Activated T-cell treated with anti-CD3 and anti-CD28 coated beads, Interleukin-2, amount 50 U/mL, for 24 hours (primary cell): Measurements from ENCODE around the gene TTYH3.
A peak's percentile ranks its signal among the peaks of the same experiment; 100 is the strongest.

Experiments
- DNase-seq: peaks from one replicate; pipeline ENCODE4 v3.0.0-alpha.2; 2020
- H3K27ac Mint-ChIP-seq: 2 replicates; pipeline ENCODE4 v1.8.0; 2020; ENCODE audit warnings: mild to moderate bottlenecking, mixed read lengths
- H3K27me3 Mint-ChIP-seq: 2 replicates; pipeline ENCODE4 v1.8.0; 2020; ENCODE audit warnings: mixed read lengths
- H3K36me3 Mint-ChIP-seq: 2 replicates; pipeline ENCODE4 v1.8.0; 2020; ENCODE audit warnings: low read depth, mixed read lengths
- H3K4me1 Mint-ChIP-seq: 2 replicates; pipeline ENCODE4 v1.8.0; 2020; ENCODE audit warnings: low read depth, mixed read lengths
- H3K4me3 Mint-ChIP-seq: 2 replicates; pipeline ENCODE4 v1.8.0; 2020; ENCODE audit warnings: mild to moderate bottlenecking, moderate library complexity, mixed read lengths
- H3K9me3 Mint-ChIP-seq: 2 replicates; pipeline ENCODE4 v1.8.0; 2020; ENCODE audit warnings: mixed read lengths

The TTYH3 gene

GRCh38 chr7:2632733-2633537, 1.1 kb downstream of the TTYH3 start:
- Mint-ChIP-seq H3K4me1 (peaks cover 24% of the 10 kb centered on the region), H3K36me3 (peaks cover 3% of the 10 kb centered on the region), H3K27ac (peak overlapping the region; percentile 84), H3K27me3 (no peaks in the 10 kb centered on the region), H3K4me3 (peak overlapping the region; percentile 90), H3K9me3 (no peaks in the 10 kb centered on the region)
- DNase-seq: peak; percentile 72

- H3K27me3 Mint-ChIP-seq: no peaks in the 10 kb centered on the region
- H3K36me3 Mint-ChIP-seq: peaks cover 3% of the 10 kb centered on the region
- peak; percentile 67 for DNase-seq
- H3K4me3 Mint-ChIP-seq: peak overlapping the region; percentile 90
- H3K4me1 Mint-ChIP-seq: peaks cover 24% of the 10 kb centered on the region
- peak overlapping the region; percentile 79 for H3K27ac Mint-ChIP-seq
- H3K9me3 Mint-ChIP-seq: no peaks in the 10 kb centered on the region
Measured at GRCh38 chr7:2633538-2634266, 1.9 kb downstream of the TTYH3 start.

DNA sequence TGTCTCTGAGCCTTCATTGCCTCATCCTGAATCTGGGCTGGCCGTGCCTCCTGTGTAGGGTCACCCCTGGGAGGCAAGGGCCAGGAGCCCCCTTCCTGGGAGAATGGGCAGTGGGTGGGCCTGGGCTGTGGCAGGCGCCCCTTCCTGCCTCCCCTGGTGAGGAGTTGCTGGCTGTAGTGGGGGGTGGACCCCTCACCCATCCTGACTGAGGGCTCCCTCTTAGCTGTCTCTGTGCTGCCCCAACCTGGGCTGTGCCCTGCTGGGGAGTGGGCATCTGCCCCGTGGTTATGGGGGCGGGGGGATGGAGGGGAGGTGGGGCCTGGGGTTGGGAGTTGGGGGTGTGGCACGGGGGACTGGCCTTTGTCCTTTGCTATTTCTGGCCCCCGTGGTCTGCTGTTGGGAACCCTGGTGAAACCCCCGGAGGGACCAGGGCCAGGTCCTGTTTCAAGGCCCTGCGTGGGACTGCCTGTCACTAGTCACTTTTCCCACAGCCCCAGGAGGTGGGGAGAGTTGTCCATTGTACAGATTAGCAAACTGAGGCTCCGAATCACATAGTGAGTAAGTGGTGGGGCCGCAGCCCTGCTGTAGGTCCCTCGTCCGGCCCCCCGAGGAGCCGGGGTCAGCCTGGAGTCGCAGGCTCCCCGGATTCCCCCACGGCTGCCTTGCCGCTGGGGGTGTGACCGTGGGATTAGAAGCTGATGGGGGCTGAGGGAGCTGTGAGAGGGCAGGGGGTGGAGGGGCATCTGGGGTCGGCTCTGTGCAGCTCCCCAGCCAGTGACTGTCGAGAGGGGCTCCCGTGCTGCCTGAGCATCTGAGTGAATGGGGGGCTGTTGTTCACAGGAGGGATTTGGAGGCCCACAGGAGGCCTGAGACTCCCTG, 2.7 kb downstream of the TTYH3 start:
- no peaks in the 10 kb centered on the region for H3K27me3 Mint-ChIP-seq
- H3K27ac Mint-ChIP-seq: peak overlapping the region; percentile 79
- H3K4me3 Mint-ChIP-seq: peak overlapping the region; percentile 90
- no peak for DNase-seq
- H3K36me3 Mint-ChIP-seq: peaks cover 3% of the 10 kb centered on the region
- H3K9me3 Mint-ChIP-seq: no peaks in the 10 kb centered on the region
- peaks cover 24% of the 10 kb centered on the region for H3K4me1 Mint-ChIP-seq

GRCh38 chr7:2635148-2635668, 3.4 kb downstream of the TTYH3 start:
- Mint-ChIP-seq H3K4me3 (no peak overlapping the region), H3K27ac (no peak overlapping the region), H3K4me1 (peaks cover 24% of the 10 kb centered on the region), H3K9me3 (no peaks in the 10 kb centered on the region), H3K36me3 (peaks cover 3% of the 10 kb centered on the region), H3K27me3 (no peaks in the 10 kb centered on the region)
- DNase-seq: no peak

DNA sequence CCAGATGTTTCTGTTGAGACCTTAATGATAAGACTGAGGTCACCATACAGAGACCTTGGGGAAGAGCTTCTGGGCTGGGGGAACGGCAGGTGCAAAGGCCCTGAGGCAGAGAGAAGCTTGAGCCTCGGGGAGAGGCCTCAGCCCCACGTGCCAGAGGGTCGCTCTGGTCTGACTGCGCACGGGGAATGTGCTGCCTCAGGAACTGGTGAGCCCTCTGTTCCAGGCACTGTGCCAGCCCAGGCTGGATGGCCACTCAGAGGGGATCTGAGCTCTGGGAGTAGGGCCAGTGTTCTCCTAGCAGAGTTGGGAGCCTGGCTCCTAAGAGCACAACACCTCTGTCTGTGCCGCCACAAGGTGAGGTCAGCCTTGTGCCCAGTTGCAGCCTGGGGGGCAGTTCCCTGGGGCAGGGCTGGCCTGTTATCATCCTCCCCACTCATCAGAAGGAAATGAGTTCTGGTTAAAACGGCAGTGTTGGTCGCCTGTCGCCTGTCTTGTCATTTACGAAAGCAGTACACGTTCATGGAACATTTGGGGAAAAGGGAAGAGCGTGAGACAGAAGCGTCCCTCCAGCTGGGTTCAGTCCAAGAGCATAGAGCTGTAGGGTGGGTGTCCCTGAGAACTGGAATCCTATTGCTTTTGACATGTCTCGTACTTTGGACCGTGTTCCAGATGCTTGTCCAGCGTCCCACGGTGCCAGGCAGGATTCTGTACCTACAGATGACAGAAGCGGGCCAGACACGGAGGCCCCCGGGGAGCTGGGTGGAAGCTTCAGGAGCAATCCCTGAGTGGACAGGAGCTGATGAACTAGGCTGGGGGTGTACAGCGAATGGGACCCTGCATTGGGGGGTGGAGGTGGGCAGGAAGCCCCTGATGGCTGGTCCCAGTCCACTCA, 4.3 kb downstream of the TTYH3 start:
- H3K4me1 Mint-ChIP-seq: peaks cover 23% of the 10 kb centered on the region
- H3K27ac Mint-ChIP-seq: no peak overlapping the region
- H3K36me3 Mint-ChIP-seq: peaks cover 3% of the 10 kb centered on the region
- H3K27me3 Mint-ChIP-seq: no peaks in the 10 kb centered on the region
- no peak for DNase-seq
- no peaks in the 10 kb centered on the region for H3K9me3 Mint-ChIP-seq
- H3K4me3 Mint-ChIP-seq: no peak overlapping the region

GRCh38 chr7:2637066-2637471, 5.3 kb downstream of the TTYH3 start:
- no peak overlapping the region for H3K27ac Mint-ChIP-seq
- no peak for DNase-seq
- no peaks in the 10 kb centered on the region for H3K27me3 Mint-ChIP-seq
- no peaks in the 10 kb centered on the region for H3K9me3 Mint-ChIP-seq
- peaks cover 19% of the 10 kb centered on the region for H3K4me1 Mint-ChIP-seq
- H3K36me3 Mint-ChIP-seq: peaks cover 3% of the 10 kb centered on the region
- H3K4me3 Mint-ChIP-seq: no peak overlapping the region

- Mint-ChIP-seq H3K9me3 (no peaks in the 10 kb centered on the region), H3K27ac (no peak overlapping the region), H3K4me3 (no peak overlapping the region)
Measured at GRCh38 chr7:2637505-2638223, 5.9 kb downstream of the TTYH3 start.

DNA sequence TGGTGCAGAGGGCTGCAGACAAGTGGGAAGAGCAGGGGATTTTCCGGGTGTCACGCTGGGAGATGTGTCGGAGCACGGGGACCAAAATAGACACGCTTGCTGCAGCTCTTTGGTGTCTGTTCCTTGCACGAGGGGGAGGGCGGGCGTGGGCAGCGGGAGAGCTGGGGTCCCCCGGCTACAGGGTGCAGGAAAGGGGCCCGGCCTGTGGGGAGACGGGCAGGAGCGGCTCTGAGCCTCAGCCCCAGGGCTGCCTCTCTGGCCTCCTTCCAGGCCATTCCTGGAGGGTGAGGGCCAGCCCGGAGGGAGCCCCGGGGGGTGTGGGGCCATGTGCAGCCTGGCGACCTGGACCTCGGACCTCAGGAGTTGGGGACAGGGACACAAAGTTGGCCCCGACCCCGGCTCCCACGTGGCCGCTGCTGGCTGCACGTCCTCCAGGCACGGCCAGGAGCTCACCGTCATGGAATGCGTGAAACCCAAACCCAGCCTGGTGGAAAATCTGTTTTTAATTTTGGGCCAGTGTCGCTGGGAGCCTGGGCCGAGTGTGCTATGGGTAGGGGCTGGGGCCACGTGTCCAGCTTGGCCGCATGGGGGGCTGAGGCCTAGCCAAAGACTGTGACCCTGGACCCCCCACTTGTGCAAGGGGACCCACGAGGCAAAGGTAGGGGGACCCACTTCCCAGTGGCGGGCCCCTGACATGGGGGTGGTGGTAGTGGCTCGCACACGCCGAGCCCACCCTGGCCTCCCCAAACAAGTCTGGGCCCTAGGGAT, 6.6 kb downstream of the TTYH3 start:
- Mint-ChIP-seq H3K4me3 (no peak overlapping the region), H3K27ac (no peak overlapping the region), H3K36me3 (no peaks in the 10 kb centered on the region), H3K9me3 (no peaks in the 10 kb centered on the region), H3K4me1 (peaks cover 13% of the 10 kb centered on the region), H3K27me3 (no peaks in the 10 kb centered on the region)
- DNase-seq: no peak

More at GRCh38 chr7:2637505-2638223, 5.9 kb downstream of the TTYH3 start:
- H3K27me3 Mint-ChIP-seq: no peaks in the 10 kb centered on the region
- H3K4me1 Mint-ChIP-seq: peaks cover 17% of the 10 kb centered on the region
- DNase-seq: no peak
- no peaks in the 10 kb centered on the region for H3K36me3 Mint-ChIP-seq

- H3K36me3 Mint-ChIP-seq: no peaks in the 10 kb centered on the region
- peaks cover 5% of the 10 kb centered on the region for H3K4me1 Mint-ChIP-seq
- H3K27ac Mint-ChIP-seq: no peak overlapping the region
- H3K27me3 Mint-ChIP-seq: no peaks in the 10 kb centered on the region
- H3K9me3 Mint-ChIP-seq: no peaks in the 10 kb centered on the region
- DNase-seq: no peak
- H3K4me3 Mint-ChIP-seq: no peak overlapping the region
Measured at GRCh38 chr7:2639181-2639681, 7.4 kb downstream of the TTYH3 start.

DNA sequence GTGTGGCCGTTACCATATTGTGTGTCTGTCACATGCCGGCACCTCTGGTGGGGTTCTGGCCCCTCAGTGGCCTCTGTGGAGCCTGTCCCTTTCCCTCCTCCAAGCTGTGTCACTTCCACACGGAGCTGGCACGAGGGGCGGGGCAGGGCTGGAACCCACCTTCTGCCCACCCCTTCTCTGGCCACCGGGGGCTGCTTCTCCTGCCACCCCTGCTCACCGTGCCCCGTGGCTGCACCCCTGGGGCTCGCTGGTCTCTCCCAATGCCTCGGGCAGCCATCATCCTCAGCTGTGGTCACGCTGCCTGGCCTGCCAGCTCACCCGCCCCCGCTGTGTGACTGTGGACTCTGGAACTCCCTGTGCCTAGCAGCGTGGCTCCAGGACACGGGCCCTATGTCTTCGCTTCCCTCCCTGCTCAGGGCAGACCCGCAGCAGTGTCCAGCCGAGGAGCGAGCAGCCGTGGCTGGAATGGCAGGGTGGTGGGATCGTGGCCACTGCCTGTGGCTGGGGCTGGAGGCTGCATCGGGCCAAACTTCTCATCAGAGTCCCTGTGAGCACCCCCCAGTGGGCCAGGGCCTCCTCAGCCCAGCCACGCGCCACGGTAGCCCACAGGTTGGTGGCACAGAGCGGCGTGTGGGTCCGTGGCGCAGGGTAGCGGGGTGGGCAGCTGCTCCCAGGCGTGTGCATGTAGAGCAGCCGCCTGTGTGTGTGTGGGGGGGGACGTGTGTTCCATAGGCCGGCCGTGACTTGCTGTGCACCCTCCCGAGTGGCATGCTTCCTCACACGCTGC, 8.1 kb downstream of the TTYH3 start:
- Mint-ChIP-seq H3K27ac (no peak overlapping the region), H3K4me3 (no peak overlapping the region), H3K4me1 (peaks cover 10% of the 10 kb centered on the region), H3K27me3 (no peaks in the 10 kb centered on the region), H3K9me3 (no peaks in the 10 kb centered on the region), H3K36me3 (no peaks in the 10 kb centered on the region)
- DNase-seq: no peak

- no peak for DNase-seq
- Mint-ChIP-seq H3K27me3 (no peaks in the 10 kb centered on the region), H3K4me3 (no peak overlapping the region), H3K9me3 (no peaks in the 10 kb centered on the region), H3K4me1 (peaks cover 13% of the 10 kb centered on the region), H3K27ac (no peak overlapping the region), H3K36me3 (no peaks in the 10 kb centered on the region)
Measured at GRCh38 chr7:2640482-2640830, 8.7 kb downstream of the TTYH3 start.

DNA sequence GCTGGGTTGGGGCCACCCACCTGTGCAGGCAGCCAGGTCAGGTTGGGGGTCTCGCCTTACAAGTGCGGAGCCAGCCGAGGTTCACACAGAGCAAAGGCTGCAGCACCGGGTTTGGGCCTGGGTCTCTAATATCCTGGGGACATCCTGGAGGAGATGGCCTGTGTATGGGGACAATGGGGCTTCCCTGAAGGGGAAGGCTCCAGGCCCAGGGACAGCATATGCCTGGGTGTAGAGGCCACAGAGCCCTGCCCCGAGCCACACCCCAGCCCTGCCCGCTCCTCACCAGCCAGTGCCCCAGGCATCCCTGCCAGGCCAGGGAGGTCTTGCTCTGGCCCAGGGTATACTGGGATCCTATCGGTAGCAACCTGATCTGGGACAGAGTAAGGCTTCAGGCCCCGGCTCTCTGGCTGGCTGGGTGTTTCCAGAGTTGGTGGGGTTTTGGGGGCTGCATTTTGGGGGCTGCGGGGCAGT, 9.1 kb downstream of the TTYH3 start:
- Mint-ChIP-seq H3K4me1 (peaks cover 16% of the 10 kb centered on the region), H3K27me3 (no peaks in the 10 kb centered on the region), H3K36me3 (no peaks in the 10 kb centered on the region), H3K9me3 (no peaks in the 10 kb centered on the region), H3K27ac (no peak overlapping the region), H3K4me3 (no peak overlapping the region)
- DNase-seq: no peak
